Thoracic aorta (tissue), 2 donors: ENCODE measurements around the gene PIEZO2. TPM values are rescaled to one million over a fixed set of nuclear protein-coding genes. Genes with fewer than 3 reads are reported as not detected.

ENCODE experiments used
- ATAC-seq: fragments of 150-250 bp; one replicate; pipeline ENCODE4 v1.8.0; 2017; ENCODE audit warnings: low read depth; ENCODE audit not compliant: insufficient number of reproducible peaks, low FRiP score
- DNase-seq: peaks from one replicate; pipeline ENCODE4 v3.0.0-alpha.2; 2020; ENCODE audit warnings: low spot score
- H3K27ac ChIP-seq, 2 donors: fragments of 200-600 bp; sonication (generic); 1 replicate in 1 of 2; 2 replicates in 1 of 2; pipeline ENCODE4 v1.5.1; 2016; ENCODE audit warnings: mild to moderate bottlenecking in 2 of 2, moderate library complexity in 2 of 2
- H3K27me3 ChIP-seq: fragments of 200-600 bp; sonication (generic); replicated peaks from 2 replicates; pipeline ENCODE4 v1.6.0; 2016; ENCODE audit warnings: mild to moderate bottlenecking; ENCODE audit not compliant: insufficient read depth
- H3K36me3 ChIP-seq: fragments of 200-600 bp; sonication (generic); one replicate; pipeline ENCODE4 v1.5.1; 2016
- H3K4me1 ChIP-seq, 2 donors: fragments of 200-600 bp; sonication (generic); 1 replicate in 1 of 2; 2 replicates in 1 of 2; pipeline versions ENCODE4 v1.5.1 to v1.6.0; 2016; ENCODE audit warnings: low read depth in 2 of 2, mild to moderate bottlenecking in 1 of 2; ENCODE audit not compliant: control insufficient read depth in 1 of 2
- H3K4me3 ChIP-seq: fragments of 200-600 bp; sonication (generic); 2 replicates; pipeline ENCODE4 v1.5.1; 2016; ENCODE audit warnings: mild to moderate bottlenecking
- H3K9me3 ChIP-seq: fragments of 200-600 bp; sonication (generic); 2 replicates; pipeline ENCODE4 v1.5.1; 2016
- total RNA-seq, 2 donors: library from RNA; depleted of rRNA; stranded (reverse); fragments of >200 nt; gene quantifications; one replicate each; pipeline versions ENCODE4 v1.1.0 to v1.2.3, GENCODE V29; 2016
- TF ChIP-seq, protein P1 (sequence below): fragments of 200-600 bp; sonication (generic); IDR thresholded peaks from one replicate; pipeline ENCODE4 v1.5.1; 2019; ENCODE audit warnings: antibody characterized with exemption

PIEZO2 gene
- total RNA-seq, 2 donors from 2014 or later: 8.3 to 10.3 TPM

DNA sequence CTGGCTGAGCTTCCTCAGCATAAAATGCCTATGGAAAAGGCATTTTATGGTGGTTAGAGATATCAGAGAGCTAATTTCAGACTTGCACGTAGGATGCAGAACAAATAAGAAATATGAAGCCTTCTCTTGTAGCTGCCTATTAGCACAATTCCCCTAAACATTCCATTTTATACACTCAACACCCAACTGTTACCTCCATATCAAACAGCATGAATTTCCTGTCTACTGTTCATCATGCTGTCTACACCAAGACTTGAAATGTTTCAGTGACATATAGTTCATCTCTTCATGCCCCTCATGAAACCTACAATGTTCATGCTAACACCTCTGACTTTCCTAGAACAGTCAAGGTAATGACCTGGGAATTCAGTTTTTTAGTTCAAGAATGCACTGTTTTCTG, 249.9 kb downstream of the PIEZO2 start:
- no peaks in the 10 kb centered on the region for H3K36me3 ChIP-seq
- ATAC-seq: no peak
- DNase-seq: no peak
- no peaks in the 10 kb centered on the region for H3K4me1 ChIP-seq
- no peak overlapping the region for H3K27ac ChIP-seq
- H3K4me3 ChIP-seq: no peak overlapping the region
- H3K27me3 ChIP-seq: no peaks in the 10 kb centered on the region
- H3K9me3 ChIP-seq: no peaks in the 10 kb centered on the region
- TF ChIP-seq, protein P1, sequence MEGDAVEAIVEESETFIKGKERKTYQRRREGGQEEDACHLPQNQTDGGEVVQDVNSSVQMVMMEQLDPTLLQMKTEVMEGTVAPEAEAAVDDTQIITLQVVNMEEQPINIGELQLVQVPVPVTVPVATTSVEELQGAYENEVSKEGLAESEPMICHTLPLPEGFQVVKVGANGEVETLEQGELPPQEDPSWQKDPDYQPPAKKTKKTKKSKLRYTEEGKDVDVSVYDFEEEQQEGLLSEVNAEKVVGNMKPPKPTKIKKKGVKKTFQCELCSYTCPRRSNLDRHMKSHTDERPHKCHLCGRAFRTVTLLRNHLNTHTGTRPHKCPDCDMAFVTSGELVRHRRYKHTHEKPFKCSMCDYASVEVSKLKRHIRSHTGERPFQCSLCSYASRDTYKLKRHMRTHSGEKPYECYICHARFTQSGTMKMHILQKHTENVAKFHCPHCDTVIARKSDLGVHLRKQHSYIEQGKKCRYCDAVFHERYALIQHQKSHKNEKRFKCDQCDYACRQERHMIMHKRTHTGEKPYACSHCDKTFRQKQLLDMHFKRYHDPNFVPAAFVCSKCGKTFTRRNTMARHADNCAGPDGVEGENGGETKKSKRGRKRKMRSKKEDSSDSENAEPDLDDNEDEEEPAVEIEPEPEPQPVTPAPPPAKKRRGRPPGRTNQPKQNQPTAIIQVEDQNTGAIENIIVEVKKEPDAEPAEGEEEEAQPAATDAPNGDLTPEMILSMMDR: no peak

DNA sequence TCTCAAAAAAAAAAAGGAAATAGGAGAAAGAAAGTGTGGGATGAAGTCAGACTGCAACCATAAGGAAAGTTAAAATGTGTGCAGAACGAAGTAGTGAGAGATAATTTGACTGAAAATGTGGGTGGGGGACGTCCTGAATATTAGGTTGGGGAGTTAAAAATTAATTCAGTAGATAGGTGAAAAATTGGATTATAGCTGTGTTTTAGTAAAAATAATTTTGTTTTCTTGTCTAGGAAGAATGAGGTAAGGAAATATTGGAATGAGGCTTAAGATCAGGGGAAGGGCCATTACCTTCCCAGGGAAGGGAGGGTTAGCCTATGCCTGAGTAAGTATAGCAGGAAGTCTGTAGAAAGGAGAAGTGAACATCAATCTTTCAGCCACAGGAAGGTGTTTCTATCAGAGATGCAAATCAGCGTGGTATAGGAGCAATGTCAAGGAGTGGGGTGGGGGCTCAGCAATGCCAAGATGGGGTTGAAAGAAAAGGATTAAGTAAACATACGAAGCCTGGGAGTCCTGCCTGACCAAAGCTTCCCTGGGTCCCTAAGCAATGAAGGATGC, 250.9 kb downstream of the PIEZO2 start:
- TF ChIP-seq, protein P1: no peak
- no peak overlapping the region for H3K4me3 ChIP-seq
- H3K27me3 ChIP-seq: no peaks in the 10 kb centered on the region
- no peak for DNase-seq
- ATAC-seq: no peak
- no peaks in the 10 kb centered on the region for H3K4me1 ChIP-seq
- no peaks in the 10 kb centered on the region for H3K36me3 ChIP-seq
- no peak overlapping the region for H3K27ac ChIP-seq
- H3K9me3 ChIP-seq: no peaks in the 10 kb centered on the region

DNA sequence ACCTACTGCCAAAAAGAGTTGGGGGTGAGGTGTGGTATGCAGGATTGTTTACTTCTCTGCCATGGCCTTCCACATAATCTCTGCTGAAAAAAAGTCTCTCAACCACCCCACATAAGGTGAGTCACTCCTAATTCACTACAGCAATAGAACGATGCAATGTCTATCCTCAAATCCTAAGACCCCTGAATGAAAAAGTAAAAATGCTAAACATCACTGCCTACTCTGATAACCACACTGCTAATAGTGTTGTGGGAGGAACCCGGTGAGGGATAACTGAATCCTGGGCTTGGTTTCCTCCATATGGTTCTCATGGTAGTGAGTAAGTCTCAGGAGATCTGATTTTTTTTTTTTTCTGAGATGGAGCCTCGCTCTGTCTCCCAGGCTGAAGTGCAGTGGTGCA, 252.5 kb downstream of the PIEZO2 start:
- TF ChIP-seq, protein P1: no peak
- no peaks in the 10 kb centered on the region for H3K9me3 ChIP-seq
- no peak overlapping the region for H3K4me3 ChIP-seq
- H3K36me3 ChIP-seq: no peaks in the 10 kb centered on the region
- no peaks in the 10 kb centered on the region for H3K4me1 ChIP-seq
- DNase-seq (no peak), ATAC-seq (no peak)
- no peak overlapping the region for H3K27ac ChIP-seq
- H3K27me3 ChIP-seq: no peaks in the 10 kb centered on the region

DNA sequence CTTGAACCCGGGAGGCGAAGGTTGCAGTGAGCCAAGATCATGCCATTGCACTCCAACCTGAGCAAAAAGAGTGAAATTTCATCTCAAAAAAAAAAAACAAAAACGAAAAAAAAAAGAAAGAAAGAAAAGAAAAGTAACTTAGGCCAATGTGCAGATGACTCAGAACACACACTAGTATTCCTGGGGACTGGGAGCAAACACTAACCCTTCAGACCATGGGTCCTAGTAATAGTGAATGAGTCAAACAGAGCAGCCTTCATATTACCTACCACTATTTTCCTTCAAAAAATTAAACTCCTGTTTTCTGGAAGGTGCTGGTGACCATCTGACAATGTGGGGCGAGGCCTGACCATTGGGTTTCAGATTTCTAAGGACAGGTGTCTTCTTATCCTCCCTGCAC, 253.4 kb downstream of the PIEZO2 start:
- ATAC-seq (no peak), DNase-seq (no peak)
- Histone ChIP-seq H3K27ac (no peak overlapping the region), H3K4me3 (no peak overlapping the region), H3K9me3 (no peaks in the 10 kb centered on the region), H3K36me3 (no peaks in the 10 kb centered on the region), H3K4me1 (no peaks in the 10 kb centered on the region), H3K27me3 (no peaks in the 10 kb centered on the region)
- TF ChIP-seq, protein P1: no peak

DNA sequence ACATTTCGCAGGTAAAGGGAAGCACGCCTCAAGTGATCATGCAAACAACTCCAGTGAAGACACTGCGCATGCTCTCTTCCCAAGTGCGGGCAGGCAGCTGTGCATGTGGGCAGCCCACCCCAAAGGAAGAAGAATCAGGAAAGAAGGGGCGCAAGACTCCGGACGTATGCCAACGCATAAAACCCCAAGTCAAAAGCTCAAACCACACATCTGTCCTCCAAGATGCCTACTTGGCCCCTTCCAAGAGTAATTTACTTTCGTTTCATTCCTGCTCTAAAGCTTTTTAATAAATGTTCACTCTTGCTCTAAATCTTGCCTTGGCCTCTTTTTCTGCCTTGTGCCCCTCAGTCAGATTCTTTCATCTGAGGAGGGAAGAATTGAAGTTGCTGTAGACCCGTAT, 254.9 kb downstream of the PIEZO2 start:
- ATAC-seq: no peak
- Histone ChIP-seq H3K36me3 (no peaks in the 10 kb centered on the region), H3K27ac (no peak overlapping the region), H3K4me1 (no peaks in the 10 kb centered on the region), H3K27me3 (no peaks in the 10 kb centered on the region), H3K4me3 (no peak overlapping the region), H3K9me3 (no peaks in the 10 kb centered on the region)
- DNase-seq: no peak
- TF ChIP-seq, protein P1: no peak
